Osteoblast (primary cell): ENCODE data around the gene CASZ1. TPM values are rescaled to one million over a fixed set of nuclear protein-coding genes. Genes with fewer than 3 reads are reported as not detected.
A peak's percentile ranks its signal among the peaks of the same experiment; 100 is the strongest.

Experiments
- DNase-seq: peaks from one replicate; pipeline ENCODE4 v3.0.0; 2011; ENCODE audit warnings: low spot score, mixed read lengths; ENCODE audit not compliant: insufficient read length; ENCODE audit errors: missing footprints
- H2AFZ ChIP-seq: 2 replicates; pipeline ENCODE4 v1.6.0; 2011; ENCODE audit warnings: mild to moderate bottlenecking, low read length
- H3K27ac ChIP-seq: 2 replicates; pipeline ENCODE4 v1.5.1; 2011; ENCODE audit warnings: mild to moderate bottlenecking, low read depth, low read length, moderate library complexity
- H3K27me3 ChIP-seq: 2 replicates; pipeline ENCODE4 v1.6.0; 2012; ENCODE audit warnings: mild to moderate bottlenecking, control low read depth, inconsistent platforms, low read length, moderate library complexity; ENCODE audit not compliant: insufficient read depth
- H3K36me3 ChIP-seq: 2 replicates; pipeline ENCODE4 v1.5.1; 2011; ENCODE audit warnings: mild to moderate bottlenecking, low read length, control low read depth, moderate library complexity; ENCODE audit not compliant: insufficient read depth
- H3K4me1 ChIP-seq: 2 replicates; pipeline ENCODE4 v1.5.1; 2011; ENCODE audit warnings: mild to moderate bottlenecking, low read length, control low read depth, moderate library complexity; ENCODE audit not compliant: insufficient read depth
- H3K4me2 ChIP-seq: 2 replicates; pipeline ENCODE4 v1.6.0; 2011; ENCODE audit warnings: mild to moderate bottlenecking, low read length; ENCODE audit not compliant: insufficient read depth
- H3K4me3 ChIP-seq: fragments of 200-600 bp; sonication (generic); 3 replicates; pipeline ENCODE4 v1.5.1; 2012; ENCODE audit warnings: mild to moderate bottlenecking, low read length, inconsistent platforms; ENCODE audit not compliant: insufficient read depth
- H3K79me2 ChIP-seq: 2 replicates; pipeline ENCODE4 v1.6.0; 2012; ENCODE audit warnings: mild to moderate bottlenecking, low read length, control low read depth, inconsistent platforms; ENCODE audit not compliant: insufficient read depth
- H3K9me3 ChIP-seq: 2 replicates; pipeline ENCODE4 v1.5.1; 2011; ENCODE audit warnings: low read depth, low read length, control low read depth
- H4K20me1 ChIP-seq: 2 replicates; pipeline ENCODE4 v1.6.0; 2012; ENCODE audit warnings: mild to moderate bottlenecking, low read length, control low read depth; ENCODE audit not compliant: insufficient read depth
- CTCF ChIP-seq: IDR thresholded peaks from 2 replicates; pipeline ENCODE4 v1.5.1; 2011; ENCODE audit warnings: mild to moderate bottlenecking, low read depth, low read length, moderate library complexity; ENCODE audit errors: extremely low read depth
- total RNA-seq: library from RNA; depleted of rRNA; stranded (reverse); fragments of >200 nt; gene quantifications from 2 replicates; pipeline ENCODE4 v1.2.3, GENCODE V29; 2012

The CASZ1 gene
- total RNA-seq, 1 donor = 0.36 TPM

GRCh38 chr1:10647414-10648170, 148.9 kb downstream of the CASZ1 start:
- Histone ChIP-seq H3K4me2 (no peak overlapping the region), H3K36me3 (no peaks in the 10 kb centered on the region), H3K4me1 (peaks cover 5% of the 10 kb centered on the region), H3K4me3 (no peak overlapping the region), H3K27me3 (peaks cover 2% of the 10 kb centered on the region), H3K27ac (no peak overlapping the region), H4K20me1 (no peaks in the 10 kb centered on the region), H2AFZ (no peak overlapping the region), H3K79me2 (no peaks in the 10 kb centered on the region), H3K9me3 (no peaks in the 10 kb centered on the region)
- no peak for DNase-seq
- TF ChIP-seq CTCF = no peak

GRCh38 chr1:10646347-10646861, 150.0 kb downstream of the CASZ1 start:
- H3K27ac ChIP-seq = no peak overlapping the region
- no peaks in the 10 kb centered on the region for H4K20me1 ChIP-seq
- TF ChIP-seq CTCF = no peak
- H3K36me3 ChIP-seq = no peaks in the 10 kb centered on the region
- H3K27me3 ChIP-seq = peaks cover 2% of the 10 kb centered on the region
- no peaks in the 10 kb centered on the region for H3K79me2 ChIP-seq
- DNase-seq = peak; percentile 99
- H3K4me2 ChIP-seq = no peak overlapping the region
- no peak overlapping the region for H2AFZ ChIP-seq
- peaks cover 5% of the 10 kb centered on the region for H3K4me1 ChIP-seq
- no peaks in the 10 kb centered on the region for H3K9me3 ChIP-seq
- H3K4me3 ChIP-seq = no peak overlapping the region

- H3K27me3 ChIP-seq = peaks cover 6% of the 10 kb centered on the region
- no peaks in the 10 kb centered on the region for H3K79me2 ChIP-seq
- H3K4me3 ChIP-seq = no peak overlapping the region
- no peaks in the 10 kb centered on the region for H4K20me1 ChIP-seq
- no peak overlapping the region for H2AFZ ChIP-seq
- no peaks in the 10 kb centered on the region for H3K36me3 ChIP-seq
- H3K4me1 ChIP-seq = peaks cover 5% of the 10 kb centered on the region
- H3K4me2 ChIP-seq = no peak overlapping the region
- TF ChIP-seq CTCF = no peak
- no peaks in the 10 kb centered on the region for H3K9me3 ChIP-seq
- DNase-seq = peak; percentile 98
- H3K27ac ChIP-seq = no peak overlapping the region
Observed at GRCh38 chr1:10644307-10645128, 151.9 kb downstream of the CASZ1 start.
